K562 (cell line): Measurements from ENCODE around the gene INTS12. TPM values are rescaled to one million over a fixed set of nuclear protein-coding genes. Genes with fewer than 3 reads are reported as not detected.

ENCODE experiments used
- ARHGAP35 ChIP-seq: fragments of 450-650 bp; IDR thresholded peaks from 2 replicates; pipeline ENCODE4 v1.6.1; 2018; ENCODE audit not compliant: partially characterized antibody
- EWSR1 ChIP-seq: fragments of 450-650 bp; IDR thresholded peaks from 2 replicates; pipeline ENCODE4 v1.6.1; 2018; ENCODE audit warnings: borderline replicate concordance, mild to moderate bottlenecking, low read depth, moderate library complexity; ENCODE audit not compliant: partially characterized antibody
- FOXA1 ChIP-seq: fragments of 450-650 bp; IDR thresholded peaks from 2 replicates; pipeline ENCODE4 v1.6.1; 2016; ENCODE audit warnings: mild to moderate bottlenecking, borderline replicate concordance
- HEY1 ChIP-seq: fragments of 250-450 bp; sonication (Bioruptor Pico); IDR thresholded peaks from 2 replicates; pipeline ENCODE4 v1.5.0; 2020; ENCODE audit warnings: mild to moderate bottlenecking, moderate library complexity, borderline replicate concordance
- JUNB ChIP-seq: fragments of 450-650 bp; formaldehyde crosslinking; conservative IDR thresholded peaks from 2 replicates; pipeline ENCODE4 v1.4.0; 2020; ENCODE audit warnings: mild to moderate bottlenecking
- L3MBTL2 ChIP-seq: fragments of 450-650 bp; IDR thresholded peaks from 2 replicates; pipeline ENCODE4 v1.6.1; 2016; ENCODE audit warnings: mild to moderate bottlenecking, moderate library complexity
- MCM7 ChIP-seq, 2 experiments: fragments of 450-650 bp; IDR thresholded peaks; 2 replicates each; pipeline ENCODE4 v1.6.1; 2016 to 2018
- PHB ChIP-seq: fragments of 250-450 bp; sonication (Bioruptor Pico); IDR thresholded peaks from 2 replicates; pipeline ENCODE4 v1.5.0; 2021
- POLR3G ChIP-seq: IDR thresholded peaks from 2 replicates; pipeline ENCODE4 v1.6.1; 2011; ENCODE audit not compliant: insufficient read length, insufficient replicate concordance; ENCODE audit errors: extremely low read depth
- PRMT5 ChIP-seq: sonication (generic); formaldehyde crosslinking; IDR thresholded peaks from 2 replicates; pipeline ENCODE4 v1.5.0; 2020; ENCODE audit warnings: missing genetic modification reagents
- SREBF2 ChIP-seq: sonication (generic); formaldehyde crosslinking; IDR thresholded peaks from 2 replicates; pipeline ENCODE4 v1.4.0; 2020; ENCODE audit warnings: mild to moderate bottlenecking, missing genetic modification reagents
- TFE3 ChIP-seq: fragments of 450-650 bp; formaldehyde crosslinking; IDR thresholded peaks from 2 replicates; pipeline ENCODE4 v1.4.0; 2020; ENCODE audit warnings: mild to moderate bottlenecking, mixed read lengths
- ZNF146 ChIP-seq: IDR thresholded peaks from one replicate; pipeline ENCODE4 v1.6.1; 2018; ENCODE audit warnings: missing compliant biosample characterization; ENCODE audit not compliant: unreplicated experiment
- ZNF224 ChIP-seq: sonication (generic); formaldehyde crosslinking; IDR thresholded peaks from 2 replicates; pipeline ENCODE4 v1.8.0; 2022; ENCODE audit warnings: mild to moderate bottlenecking, missing genetic modification reagents
- ZNF41 ChIP-seq: fragments of 250-450 bp; sonication (Bioruptor Pico); conservative IDR thresholded peaks from 2 replicates; pipeline ENCODE4 v1.4.0; 2020; ENCODE audit warnings: mild to moderate bottlenecking
- polyA plus RNA-seq, 8 experiments: library from polyadenylated mRNA; depleted of rRNA in 4 of 8; stranded (reverse) in 5 of 8; unstranded in 3 of 8; fragments of >200 nt; fragmentation: Nextera tagmentation in 2 of 8; fragmentation: Illumina TruSeq in 1 of 8; extraction: Ambion mirVana in 2 of 8; extraction: Trizol in 1 of 8; gene quantifications; 2 replicates each; pipeline versions ENCODE4 v1.2.1 to v1.2.3, GENCODE V29; 2011 to 2014; ENCODE audit warnings: inconsistent platforms in 1 of 8, missing spikeins in 1 of 8
- total RNA-seq, 7 experiments: library from RNA; depleted of rRNA in 6 of 7; stranded (reverse); fragments of >200 nt in 6 of 7; fragmentation: Illumina TruSeq in 2 of 7; extraction: Trizol in 2 of 7; gene quantifications; 2 replicates each; pipeline versions ENCODE4 v1.2.1 to v1.2.3, GENCODE V29; 2011 to 2021; ENCODE audit warnings: low replicate concordance in 1 of 7
- TF ChIP-seq, protein P1 (sequence below): fragments of 250-450 bp; sonication (Bioruptor Pico); IDR thresholded peaks from 2 replicates; pipeline ENCODE4 v1.8.0; 2022; ENCODE audit warnings: moderate library complexity, mild to moderate bottlenecking, inconsistent platforms
- TF ChIP-seq, protein P2 (sequence below): fragments of 450-650 bp; IDR thresholded peaks from 2 replicates; pipeline ENCODE4 v1.6.1; 2016; ENCODE audit warnings: mild to moderate bottlenecking
- TF ChIP-seq, protein P3 (sequence below): fragments of 250-450 bp; sonication (Bioruptor Pico); IDR thresholded peaks from 2 replicates; pipeline ENCODE4 v1.4.0; 2020

The INTS12 gene
- total and polyA plus RNA-seq, 9 of the 15 experiments (the other 6 are each of a cell fraction or from before 2014, with no cell fraction given), result 24.5 to 82.9 (median 41.2) TPM

DNA sequence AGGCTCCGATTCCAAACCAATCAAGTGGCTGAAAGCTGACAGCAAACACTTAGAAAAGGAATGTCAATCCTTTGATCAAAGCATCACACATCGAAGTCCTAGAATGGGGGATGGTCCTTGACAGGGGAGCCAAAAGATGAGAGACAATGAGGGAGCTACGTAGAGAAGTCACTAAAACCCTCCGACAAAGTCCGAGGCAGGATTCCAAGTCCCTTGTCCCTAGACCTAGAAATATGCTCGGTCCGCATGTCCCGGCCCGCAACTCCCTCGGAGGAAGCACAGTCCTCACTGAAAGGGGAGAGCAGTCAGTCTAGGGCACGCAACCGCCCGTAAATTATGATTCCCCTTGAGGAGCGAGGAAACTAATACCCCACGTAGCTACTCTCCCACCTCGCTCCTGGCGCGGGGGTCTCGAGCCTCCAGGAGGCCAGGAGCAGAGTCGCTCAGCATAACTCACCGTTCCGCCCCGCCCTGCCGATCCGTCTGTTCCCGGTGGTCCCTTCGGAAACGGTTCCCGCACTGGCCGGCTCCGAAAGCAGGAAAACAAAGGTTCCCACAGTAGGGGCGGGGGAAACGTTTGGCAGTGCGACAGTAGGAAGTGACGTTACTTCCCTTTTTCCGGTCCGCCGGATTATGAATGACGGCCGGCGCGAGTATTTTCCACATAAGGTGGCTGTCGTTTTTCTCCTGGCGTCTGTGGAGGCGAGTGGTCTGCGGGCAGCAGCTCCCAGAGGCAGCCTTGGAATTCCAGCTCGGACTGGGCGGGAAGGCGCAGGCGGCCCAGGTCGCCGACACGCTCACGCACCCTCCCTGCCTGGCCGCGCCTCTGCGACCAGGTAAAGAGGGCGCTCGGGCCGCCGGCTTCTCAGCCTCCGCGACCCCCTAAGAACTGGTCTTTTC lies at the start of gene INTS12, which contains the start of gene GSTCD (continued):
- TF ChIP-seq ARHGAP35, result no peak
- no peak for TF ChIP-seq EWSR1
- TF ChIP-seq, protein P1, sequence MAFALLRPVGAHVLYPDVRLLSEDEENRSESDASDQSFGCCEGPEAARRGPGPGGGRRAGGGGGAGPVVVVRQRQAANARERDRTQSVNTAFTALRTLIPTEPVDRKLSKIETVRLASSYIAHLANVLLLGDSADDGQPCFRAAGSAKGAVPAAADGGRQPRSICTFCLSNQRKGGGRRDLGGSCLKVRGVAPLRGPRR (CRISPR knock-in tag), result no peak
- TF ChIP-seq PHB, result no peak
- peak; percentile 24; the same call in 1 of the 2 replicates for TF ChIP-seq SREBF2 (CRISPR knock-in tag)
- no peak for TF ChIP-seq POLR3G
- TF ChIP-seq ZNF224 (CRISPR knock-in tag), result 0 out of 2 replicates have a peak, but pooled peaks have one; percentile 22
- TF ChIP-seq, protein P2, sequence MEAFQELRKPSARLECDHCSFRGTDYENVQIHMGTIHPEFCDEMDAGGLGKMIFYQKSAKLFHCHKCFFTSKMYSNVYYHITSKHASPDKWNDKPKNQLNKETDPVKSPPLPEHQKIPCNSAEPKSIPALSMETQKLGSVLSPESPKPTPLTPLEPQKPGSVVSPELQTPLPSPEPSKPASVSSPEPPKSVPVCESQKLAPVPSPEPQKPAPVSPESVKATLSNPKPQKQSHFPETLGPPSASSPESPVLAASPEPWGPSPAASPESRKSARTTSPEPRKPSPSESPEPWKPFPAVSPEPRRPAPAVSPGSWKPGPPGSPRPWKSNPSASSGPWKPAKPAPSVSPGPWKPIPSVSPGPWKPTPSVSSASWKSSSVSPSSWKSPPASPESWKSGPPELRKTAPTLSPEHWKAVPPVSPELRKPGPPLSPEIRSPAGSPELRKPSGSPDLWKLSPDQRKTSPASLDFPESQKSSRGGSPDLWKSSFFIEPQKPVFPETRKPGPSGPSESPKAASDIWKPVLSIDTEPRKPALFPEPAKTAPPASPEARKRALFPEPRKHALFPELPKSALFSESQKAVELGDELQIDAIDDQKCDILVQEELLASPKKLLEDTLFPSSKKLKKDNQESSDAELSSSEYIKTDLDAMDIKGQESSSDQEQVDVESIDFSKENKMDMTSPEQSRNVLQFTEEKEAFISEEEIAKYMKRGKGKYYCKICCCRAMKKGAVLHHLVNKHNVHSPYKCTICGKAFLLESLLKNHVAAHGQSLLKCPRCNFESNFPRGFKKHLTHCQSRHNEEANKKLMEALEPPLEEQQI, result peak; percentile 96
- TF ChIP-seq ZNF41 (CRISPR knock-in tag), result no peak
- TF ChIP-seq ZNF146 (CRISPR knock-in tag), result no peak
- TF ChIP-seq HEY1, result peak; percentile 60; the same call in 1 of the 2 replicates
- TF ChIP-seq TFE3 (CRISPR knock-in tag), result no peak
- TF ChIP-seq MCM7 (IDR thresholded peaks at IDR 0.05), result no peak
- no peak; the same call in 1 of the 2 replicates for TF ChIP-seq JUNB (CRISPR knock-in tag)
- TF ChIP-seq, protein P3, sequence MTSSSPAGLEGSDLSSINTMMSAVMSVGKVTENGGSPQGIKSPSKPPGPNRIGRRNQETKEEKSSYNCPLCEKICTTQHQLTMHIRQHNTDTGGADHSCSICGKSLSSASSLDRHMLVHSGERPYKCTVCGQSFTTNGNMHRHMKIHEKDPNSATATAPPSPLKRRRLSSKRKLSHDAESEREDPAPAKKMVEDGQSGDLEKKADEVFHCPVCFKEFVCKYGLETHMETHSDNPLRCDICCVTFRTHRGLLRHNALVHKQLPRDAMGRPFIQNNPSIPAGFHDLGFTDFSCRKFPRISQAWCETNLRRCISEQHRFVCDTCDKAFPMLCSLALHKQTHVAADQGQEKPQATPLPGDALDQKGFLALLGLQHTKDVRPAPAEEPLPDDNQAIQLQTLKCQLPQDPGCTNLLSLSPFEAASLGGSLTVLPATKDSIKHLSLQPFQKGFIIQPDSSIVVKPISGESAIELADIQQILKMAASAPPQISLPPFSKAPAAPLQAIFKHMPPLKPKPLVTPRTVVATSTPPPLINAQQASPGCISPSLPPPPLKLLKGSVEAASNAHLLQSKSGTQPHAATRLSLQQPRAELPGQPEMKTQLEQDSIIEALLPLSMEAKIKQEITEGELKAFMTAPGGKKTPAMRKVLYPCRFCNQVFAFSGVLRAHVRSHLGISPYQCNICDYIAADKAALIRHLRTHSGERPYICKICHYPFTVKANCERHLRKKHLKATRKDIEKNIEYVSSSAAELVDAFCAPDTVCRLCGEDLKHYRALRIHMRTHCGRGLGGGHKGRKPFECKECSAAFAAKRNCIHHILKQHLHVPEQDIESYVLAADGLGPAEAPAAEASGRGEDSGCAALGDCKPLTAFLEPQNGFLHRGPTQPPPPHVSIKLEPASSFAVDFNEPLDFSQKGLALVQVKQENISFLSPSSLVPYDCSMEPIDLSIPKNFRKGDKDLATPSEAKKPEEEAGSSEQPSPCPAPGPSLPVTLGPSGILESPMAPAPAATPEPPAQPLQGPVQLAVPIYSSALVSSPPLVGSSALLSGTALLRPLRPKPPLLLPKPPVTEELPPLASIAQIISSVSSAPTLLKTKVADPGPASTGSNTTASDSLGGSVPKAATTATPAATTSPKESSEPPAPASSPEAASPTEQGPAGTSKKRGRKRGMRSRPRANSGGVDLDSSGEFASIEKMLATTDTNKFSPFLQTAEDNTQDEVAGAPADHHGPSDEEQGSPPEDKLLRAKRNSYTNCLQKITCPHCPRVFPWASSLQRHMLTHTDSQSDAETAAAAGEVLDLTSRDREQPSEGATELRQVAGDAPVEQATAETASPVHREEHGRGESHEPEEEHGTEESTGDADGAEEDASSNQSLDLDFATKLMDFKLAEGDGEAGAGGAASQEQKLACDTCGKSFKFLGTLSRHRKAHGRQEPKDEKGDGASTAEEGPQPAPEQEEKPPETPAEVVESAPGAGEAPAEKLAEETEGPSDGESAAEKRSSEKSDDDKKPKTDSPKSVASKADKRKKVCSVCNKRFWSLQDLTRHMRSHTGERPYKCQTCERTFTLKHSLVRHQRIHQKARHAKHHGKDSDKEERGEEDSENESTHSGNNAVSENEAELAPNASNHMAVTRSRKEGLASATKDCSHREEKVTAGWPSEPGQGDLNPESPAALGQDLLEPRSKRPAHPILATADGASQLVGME (CRISPR knock-in tag), result peak; percentile 50; the same call in 1 of the 2 replicates
- no peak for TF ChIP-seq PRMT5 (CRISPR knock-in tag)
- TF ChIP-seq L3MBTL2, result peak; percentile 64
- TF ChIP-seq FOXA1, result no peak
